Endometrial microvascular endothelial cells (primary cell): ENCODE measurements around the gene EP400. TPM values are rescaled to one million over a fixed set of nuclear protein-coding genes. Genes with fewer than 3 reads are reported as not detected.

Source experiments
- in situ Hi-C: cut with HindIII; loops from 2 replicates; pipeline ENCODE4 v1.10.0; 2017; ENCODE audit warnings: low sequenced_read_pairs, low pct_unique_long_range_greater_than_20kb; ENCODE audit errors: inconsistent ontology term
- total RNA-seq: library from RNA; depleted of rRNA; stranded (reverse); fragments of >200 nt; gene quantifications from one replicate; pipeline ENCODE4 v1.2.3, GENCODE V29; 2015; ENCODE audit errors: inconsistent ontology term

EP400 gene
- total RNA-seq, 1 donor from 2014 or later: 10.0 TPM

GRCh38 chr12:131910302-131911027 is 39.3 kb upstream of the EP400 start:
- in situ Hi-C loops: no loop called here

DNA sequence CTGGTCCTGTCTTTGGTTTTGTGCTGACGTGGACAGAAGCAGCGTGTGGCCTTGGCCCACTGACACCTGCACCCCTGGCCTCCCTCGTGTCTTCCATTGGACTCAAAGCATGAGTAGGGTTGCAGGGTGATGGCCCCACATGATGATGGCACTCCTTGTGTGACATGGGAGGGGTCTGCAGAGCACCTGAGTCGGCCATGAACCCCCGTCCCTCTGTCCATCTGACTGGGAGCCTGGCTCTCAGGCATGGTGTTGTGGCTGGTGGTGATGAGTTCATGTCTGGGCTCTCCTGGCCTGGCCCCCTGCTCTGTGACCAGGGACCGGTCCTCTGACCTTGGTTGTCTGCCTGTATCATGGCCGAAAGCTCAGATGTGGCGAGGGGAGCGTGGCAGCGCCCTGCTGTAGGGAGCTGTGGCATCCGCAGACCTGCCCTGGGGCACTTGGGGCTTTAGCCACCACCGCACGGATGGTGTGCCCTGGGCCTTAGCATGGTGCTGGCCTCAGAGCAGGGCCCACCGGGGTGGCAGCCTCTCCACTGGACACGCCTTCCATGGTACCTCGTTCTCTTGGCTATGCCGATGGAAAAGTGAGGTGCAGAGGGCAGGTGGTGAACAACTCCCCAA is 38.6 kb upstream of the EP400 start:
- in situ Hi-C loops: no loop called here

GRCh38 chr12:131911851-131912477 is 37.8 kb upstream of the EP400 start:
- in situ Hi-C loops: no loop called here

DNA sequence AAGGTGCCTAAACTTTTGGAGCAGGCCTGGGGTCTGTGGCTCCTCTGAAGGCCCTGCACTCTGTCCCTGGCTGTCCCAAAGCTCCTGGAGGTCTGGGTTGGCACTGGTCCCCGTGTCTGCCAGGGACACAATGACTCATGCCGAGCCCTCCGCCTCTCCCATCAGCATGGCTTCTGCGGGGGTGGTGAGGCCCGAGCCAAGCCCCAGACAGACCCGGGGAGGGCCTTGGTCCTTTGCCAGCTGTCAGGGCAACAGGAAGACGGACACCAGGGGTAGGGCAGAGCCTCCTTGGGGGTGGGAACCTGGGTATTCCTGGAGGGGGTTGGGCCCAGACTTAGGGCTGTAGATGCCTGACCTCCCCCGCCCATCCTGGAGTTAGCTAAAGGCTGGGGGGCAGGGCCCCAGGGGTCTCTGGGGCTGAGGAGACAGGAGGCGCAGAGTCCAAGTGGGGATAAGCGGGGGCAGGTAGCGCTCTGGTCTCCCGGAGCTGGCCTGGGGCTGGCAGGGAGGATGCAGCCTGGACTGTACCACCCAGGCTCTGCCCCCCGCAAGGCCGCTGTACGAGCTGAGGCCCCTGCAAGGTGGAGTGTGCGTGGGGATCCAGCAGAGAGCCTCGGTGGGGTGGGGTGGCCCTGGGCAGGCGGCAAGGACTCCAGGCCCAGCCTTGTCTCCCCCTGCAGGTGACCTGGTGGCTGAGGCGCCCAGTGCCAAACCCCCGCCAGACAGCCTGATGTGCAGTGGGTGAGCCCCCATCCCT is 37.0 kb upstream of the EP400 start:
- in situ Hi-C loops: no loop called here

GRCh38 chr12:131913666-131914065 is 36.1 kb upstream of the EP400 start:
- in situ Hi-C loops: no loop called here

DNA sequence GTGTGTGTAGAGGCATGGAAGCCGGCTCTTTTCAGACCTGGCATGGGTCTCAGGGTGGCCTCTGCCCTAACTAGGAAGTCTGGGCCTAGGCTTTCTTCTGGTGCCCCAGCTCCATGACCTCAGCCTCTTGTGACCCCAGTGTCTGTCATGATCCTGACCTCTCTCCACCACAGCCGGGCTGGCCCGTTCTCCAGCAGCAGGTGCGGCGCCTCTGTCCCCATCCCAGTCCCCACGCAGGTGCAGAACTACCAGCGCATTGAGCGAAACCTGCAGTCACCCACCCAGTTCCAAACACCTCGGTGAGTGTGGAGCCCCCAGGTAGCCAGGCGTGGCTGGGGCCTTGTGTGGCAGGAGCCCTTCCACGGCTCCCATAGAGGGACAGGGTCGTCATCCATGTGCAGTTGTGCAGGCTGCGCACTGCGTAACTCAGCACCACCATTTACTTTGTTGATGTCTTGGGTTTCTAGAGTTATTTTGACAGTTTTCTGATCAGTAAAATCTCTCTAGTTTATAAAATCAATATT is 35.5 kb upstream of the EP400 start:
- in situ Hi-C loops: no loop called here

GRCh38 chr12:131915000-131915689 is 34.6 kb upstream of the EP400 start:
- in situ Hi-C loops: no loop called here

- in situ Hi-C loops: no loop called here
These were observed 33.9 kb upstream of the EP400 start for GRCh38 chr12:131915823-131916222.

GRCh38 chr12:131916306-131917138 is 33.2 kb upstream of the EP400 start:
- in situ Hi-C loops: no loop called here

- in situ Hi-C loops: no loop called here
These were observed 32.5 kb upstream of the EP400 start for GRCh38 chr12:131917139-131917710.

DNA sequence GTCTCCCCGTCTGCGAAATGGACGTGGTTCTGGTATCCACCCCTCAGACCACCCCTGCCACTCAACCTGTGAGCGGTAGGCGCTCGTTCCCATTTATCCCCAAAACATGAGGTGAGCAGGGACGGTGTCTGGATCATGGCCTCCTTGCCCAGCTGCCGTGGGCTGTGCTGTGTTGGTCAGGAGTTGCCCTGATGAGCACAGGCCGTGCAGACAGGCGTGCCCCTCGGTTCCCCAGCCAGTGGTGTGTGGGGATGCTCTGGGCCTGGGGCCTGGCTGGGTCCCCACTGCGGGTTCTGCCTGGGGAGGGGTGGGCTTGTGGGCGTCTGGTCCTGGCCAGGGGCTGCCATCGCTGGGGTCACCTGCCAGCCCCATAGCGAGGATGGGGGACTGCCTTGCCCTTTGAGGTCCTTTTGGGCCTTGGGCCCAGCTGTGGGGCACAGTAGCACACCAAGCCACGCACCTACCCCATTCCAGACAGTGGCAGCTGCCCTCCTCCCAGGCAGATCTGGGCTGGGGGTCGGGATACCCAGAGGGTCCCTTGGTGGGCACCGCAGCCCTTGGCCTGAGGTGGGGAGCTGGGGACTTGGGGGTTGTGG is 31.9 kb upstream of the EP400 start:
- in situ Hi-C loops: no loop called here

GRCh38 chr12:131918311-131919050 is 31.3 kb upstream of the EP400 start:
- in situ Hi-C loops: no loop called here

DNA sequence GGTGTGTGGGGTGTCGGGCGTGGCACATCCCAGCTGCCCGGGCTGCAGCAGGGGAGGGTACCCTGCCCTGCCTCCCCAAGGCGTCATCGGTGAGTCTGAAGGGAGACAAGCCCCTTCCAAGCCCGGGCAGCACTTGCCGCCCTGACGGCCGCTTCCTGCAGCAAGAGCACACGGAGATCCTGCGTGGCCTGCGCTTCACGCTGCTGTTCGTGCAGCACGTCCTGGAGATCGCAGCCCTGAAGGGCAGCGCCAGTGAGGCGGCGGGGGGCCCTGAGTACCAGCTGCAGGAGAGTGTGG is 30.7 kb upstream of the EP400 start:
- in situ Hi-C loops: no loop called here

- in situ Hi-C loops: no loop called here
These were observed 30.2 kb upstream of the EP400 start for GRCh38 chr12:131919366-131920156.

DNA sequence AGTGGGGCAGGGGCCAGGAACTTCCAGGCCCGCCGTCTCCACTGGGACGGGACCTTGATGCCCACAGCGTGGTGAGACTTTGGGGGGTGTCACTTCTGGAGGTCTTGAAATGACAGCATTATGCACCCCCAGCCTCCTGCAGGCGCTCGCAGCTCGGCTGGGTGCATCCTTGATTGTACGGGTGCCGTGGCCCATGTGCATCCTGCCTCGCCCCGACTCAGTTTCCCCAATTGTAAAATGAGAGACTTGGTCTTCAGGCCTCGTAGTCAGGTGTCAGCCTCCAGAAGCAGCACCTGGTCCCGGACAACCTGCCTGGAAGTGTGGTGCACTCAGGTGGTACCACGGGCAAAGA is 29.6 kb upstream of the EP400 start:
- in situ Hi-C loops: no loop called here
